Panc1 (cell line): ENCODE data around the gene CILP2. TPM values are rescaled to one million over a fixed set of nuclear protein-coding genes. Genes with fewer than 3 reads are reported as not detected.

ENCODE experiments used
- ATAC-seq: fragments of 200-7000 bp; cut with Tn5 transposase; 2 replicates; pipeline ENCODE4 v1.9.1; 2020; ENCODE audit warnings: mild to moderate bottlenecking, moderate library complexity
- BruUV-seq: library from RNA; stranded (reverse); fragments of 400-500 nt; replicated peaks from 2 replicates; lab custom pipeline; 2021; lab: Mats Ljungman, UMichigan
- CTCF ChIA-PET: fragments of 300-600 bp; sonication (Branson Sonifier 250); formaldehyde crosslinking; loops from one replicate; lab custom pipeline; 2022; ENCODE audit warnings: antibody characterized with exemption; lab: Charles Lee
- POLR2A ChIA-PET: fragments of 300-600 bp; sonication (Branson Sonifier 250); formaldehyde crosslinking; loops from one replicate; lab custom pipeline; 2022; ENCODE audit warnings: antibody characterized with exemption; lab: Charles Lee
- DNase-seq: peaks from one replicate; pipeline ENCODE4 v3.0.0-alpha.2; 2010; ENCODE audit warnings: low read depth, low spot score
- H3K27ac ChIP-seq: 2 replicates; pipeline ENCODE4 v1.5.1; 2011; ENCODE audit warnings: mild to moderate bottlenecking, low read length, inconsistent platforms
- H3K27me3 ChIP-seq: fragments of 200-500 bp; sonication (Bioruptor generic); 2 replicates; pipeline ENCODE4 v1.6.0; 2014; ENCODE audit warnings: low read length, inconsistent platforms; ENCODE audit not compliant: control insufficient read depth, insufficient read depth
- H3K36me3 ChIP-seq: fragments of 200-500 bp; sonication (Bioruptor generic); 2 replicates; pipeline ENCODE4 v1.5.1; 2014; ENCODE audit warnings: inconsistent platforms, mild to moderate bottlenecking, low read length, moderate library complexity; ENCODE audit not compliant: control insufficient read depth, insufficient read depth
- H3K4me1 ChIP-seq: 2 replicates; pipeline ENCODE4 v1.5.1; 2011; ENCODE audit warnings: inconsistent platforms, mild to moderate bottlenecking, low read length, moderate library complexity; ENCODE audit not compliant: control insufficient read depth, insufficient read depth
- H3K4me3 ChIP-seq, 2 experiments: 2 replicates each; pipeline ENCODE4 v1.5.1; 2011 to 2012; ENCODE audit warnings: low read depth in 2 of 2, low read length in 2 of 2, mild to moderate bottlenecking in 2 of 2, inconsistent platforms in 1 of 2, moderate library complexity in 1 of 2
- H3K9me3 ChIP-seq: fragments of 200-500 bp; sonication (Bioruptor generic); 2 replicates; pipeline ENCODE4 v1.5.1; 2014; ENCODE audit warnings: low read depth, mild to moderate bottlenecking, inconsistent platforms, low read length, moderate library complexity; ENCODE audit not compliant: control insufficient read depth, insufficient read depth
- POLR2AphosphoS5 ChIP-seq: IDR thresholded peaks from 2 replicates; pipeline ENCODE4 v1.6.1; 2012; ENCODE audit warnings: mild to moderate bottlenecking, low read depth, low read length, moderate library complexity
- SIN3A ChIP-seq: IDR thresholded peaks from 2 replicates; pipeline ENCODE4 v1.6.1; 2012; ENCODE audit warnings: low read depth, mild to moderate bottlenecking, low read length, moderate library complexity, borderline replicate concordance; ENCODE audit not compliant: insufficient read depth
- TCF7L2 ChIP-seq: IDR thresholded peaks from 2 replicates; pipeline ENCODE4 v1.6.1; 2011; ENCODE audit warnings: mild to moderate bottlenecking, low read depth, low read length, inconsistent platforms
- in situ Hi-C: cut with HindIII; loops from 2 replicates; pipeline ENCODE4 v1.10.0; 2016; ENCODE audit warnings: low sequenced_read_pairs, low pct_unique_long_range_greater_than_20kb
- intact Hi-C: fragments of 100-400 bp; cut with micrococcal nuclease; formaldehyde crosslinking; loops from one replicate; pipeline ENCODE4 v1.10.0; 2022; ENCODE audit not compliant: unreplicated experiment
- total RNA-seq: library from RNA; stranded (reverse); gene quantifications from one replicate; pipeline ENCODE4 v1.2.1, GENCODE V29; 2021; ENCODE audit not compliant: unreplicated experiment
- TF ChIP-seq, protein P1 (sequence below): fragments of 450-650 bp; IDR thresholded peaks from 2 replicates; pipeline ENCODE4 v1.5.1; 2017; ENCODE audit warnings: mild to moderate bottlenecking
- TF ChIP-seq, protein P2 (sequence below), 2 experiments: IDR thresholded peaks; 2 replicates each; pipeline ENCODE4 v1.6.1; 2011 to 2012; ENCODE audit warnings: low read depth in 2 of 2, control low read depth in 1 of 2, low read length in 1 of 2, mild to moderate bottlenecking in 1 of 2, moderate library complexity in 1 of 2; ENCODE audit not compliant: insufficient read depth in 1 of 2

Gene CILP2
- total RNA-seq, 1 experiment from 2014 or later = 0.46 TPM

DNA sequence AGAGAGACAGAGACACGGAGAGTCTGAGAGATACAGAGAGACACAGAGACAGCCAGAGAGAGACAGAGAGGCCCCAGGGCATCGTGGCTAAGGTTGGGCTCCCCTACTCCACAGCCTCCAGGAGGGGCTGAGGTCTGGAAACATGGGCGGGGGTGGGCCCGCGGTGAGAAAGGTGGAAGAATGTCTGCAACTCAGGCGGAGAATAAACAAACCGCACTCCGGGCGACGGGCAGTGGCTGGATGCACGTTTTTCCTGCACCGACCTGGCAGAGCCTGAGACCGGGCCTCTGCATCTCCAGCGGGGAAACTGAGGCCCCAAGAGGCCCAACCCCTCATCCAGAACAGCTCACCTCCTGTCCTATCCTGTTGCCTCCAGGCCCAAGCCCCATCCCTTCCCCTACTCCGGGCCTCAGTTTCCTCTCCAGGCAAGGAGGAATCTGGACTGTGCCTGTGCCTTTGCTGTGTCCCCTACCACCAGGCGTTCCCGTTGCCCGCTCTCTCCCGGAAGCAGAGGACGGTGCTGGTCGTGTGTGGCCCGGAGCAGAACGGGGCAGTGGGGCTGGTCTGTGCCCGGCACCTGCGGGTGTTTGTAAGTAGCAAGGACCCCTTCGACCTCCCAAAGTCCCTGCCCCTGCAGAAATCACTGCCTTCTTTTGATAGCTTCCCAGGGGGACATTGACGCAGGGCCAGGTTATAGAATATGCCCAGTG is 3.4 kb upstream of the CILP2 start:
- Histone ChIP-seq H3K27ac (no peak overlapping the region), H3K9me3 (no peaks in the 10 kb centered on the region), H3K4me1 (no peaks in the 10 kb centered on the region), H3K27me3 (no peaks in the 10 kb centered on the region), H3K4me3 (no peak overlapping the region), H3K36me3 (no peaks in the 10 kb centered on the region)
- TF ChIP-seq, protein P1, sequence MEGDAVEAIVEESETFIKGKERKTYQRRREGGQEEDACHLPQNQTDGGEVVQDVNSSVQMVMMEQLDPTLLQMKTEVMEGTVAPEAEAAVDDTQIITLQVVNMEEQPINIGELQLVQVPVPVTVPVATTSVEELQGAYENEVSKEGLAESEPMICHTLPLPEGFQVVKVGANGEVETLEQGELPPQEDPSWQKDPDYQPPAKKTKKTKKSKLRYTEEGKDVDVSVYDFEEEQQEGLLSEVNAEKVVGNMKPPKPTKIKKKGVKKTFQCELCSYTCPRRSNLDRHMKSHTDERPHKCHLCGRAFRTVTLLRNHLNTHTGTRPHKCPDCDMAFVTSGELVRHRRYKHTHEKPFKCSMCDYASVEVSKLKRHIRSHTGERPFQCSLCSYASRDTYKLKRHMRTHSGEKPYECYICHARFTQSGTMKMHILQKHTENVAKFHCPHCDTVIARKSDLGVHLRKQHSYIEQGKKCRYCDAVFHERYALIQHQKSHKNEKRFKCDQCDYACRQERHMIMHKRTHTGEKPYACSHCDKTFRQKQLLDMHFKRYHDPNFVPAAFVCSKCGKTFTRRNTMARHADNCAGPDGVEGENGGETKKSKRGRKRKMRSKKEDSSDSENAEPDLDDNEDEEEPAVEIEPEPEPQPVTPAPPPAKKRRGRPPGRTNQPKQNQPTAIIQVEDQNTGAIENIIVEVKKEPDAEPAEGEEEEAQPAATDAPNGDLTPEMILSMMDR = no peak
- TF ChIP-seq POLR2AphosphoS5 (no peak), SIN3A (no peak), TCF7L2 (no peak)
- TF ChIP-seq, protein P2, sequence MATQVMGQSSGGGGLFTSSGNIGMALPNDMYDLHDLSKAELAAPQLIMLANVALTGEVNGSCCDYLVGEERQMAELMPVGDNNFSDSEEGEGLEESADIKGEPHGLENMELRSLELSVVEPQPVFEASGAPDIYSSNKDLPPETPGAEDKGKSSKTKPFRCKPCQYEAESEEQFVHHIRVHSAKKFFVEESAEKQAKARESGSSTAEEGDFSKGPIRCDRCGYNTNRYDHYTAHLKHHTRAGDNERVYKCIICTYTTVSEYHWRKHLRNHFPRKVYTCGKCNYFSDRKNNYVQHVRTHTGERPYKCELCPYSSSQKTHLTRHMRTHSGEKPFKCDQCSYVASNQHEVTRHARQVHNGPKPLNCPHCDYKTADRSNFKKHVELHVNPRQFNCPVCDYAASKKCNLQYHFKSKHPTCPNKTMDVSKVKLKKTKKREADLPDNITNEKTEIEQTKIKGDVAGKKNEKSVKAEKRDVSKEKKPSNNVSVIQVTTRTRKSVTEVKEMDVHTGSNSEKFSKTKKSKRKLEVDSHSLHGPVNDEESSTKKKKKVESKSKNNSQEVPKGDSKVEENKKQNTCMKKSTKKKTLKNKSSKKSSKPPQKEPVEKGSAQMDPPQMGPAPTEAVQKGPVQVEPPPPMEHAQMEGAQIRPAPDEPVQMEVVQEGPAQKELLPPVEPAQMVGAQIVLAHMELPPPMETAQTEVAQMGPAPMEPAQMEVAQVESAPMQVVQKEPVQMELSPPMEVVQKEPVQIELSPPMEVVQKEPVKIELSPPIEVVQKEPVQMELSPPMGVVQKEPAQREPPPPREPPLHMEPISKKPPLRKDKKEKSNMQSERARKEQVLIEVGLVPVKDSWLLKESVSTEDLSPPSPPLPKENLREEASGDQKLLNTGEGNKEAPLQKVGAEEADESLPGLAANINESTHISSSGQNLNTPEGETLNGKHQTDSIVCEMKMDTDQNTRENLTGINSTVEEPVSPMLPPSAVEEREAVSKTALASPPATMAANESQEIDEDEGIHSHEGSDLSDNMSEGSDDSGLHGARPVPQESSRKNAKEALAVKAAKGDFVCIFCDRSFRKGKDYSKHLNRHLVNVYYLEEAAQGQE (IDR thresholded peaks at IDR 0.05; ENCODE audit: insufficient read depth in 1 of 2, low read depth in 2 of 2, low read length in 1 of 2) = no peak
- in situ Hi-C loops (no loop called here), intact Hi-C loops (loop anchor here (10.0 kb wide), 1 partner anchor 110 kb away; the partner anchor contains the start of gene GMIP)
- POLR2A ChIA-PET = no interaction called here
- ATAC-seq = no peak
- CTCF ChIA-PET = no interaction called here
- BruUV-seq = no TSS peak
- DNase-seq = no peak

DNA sequence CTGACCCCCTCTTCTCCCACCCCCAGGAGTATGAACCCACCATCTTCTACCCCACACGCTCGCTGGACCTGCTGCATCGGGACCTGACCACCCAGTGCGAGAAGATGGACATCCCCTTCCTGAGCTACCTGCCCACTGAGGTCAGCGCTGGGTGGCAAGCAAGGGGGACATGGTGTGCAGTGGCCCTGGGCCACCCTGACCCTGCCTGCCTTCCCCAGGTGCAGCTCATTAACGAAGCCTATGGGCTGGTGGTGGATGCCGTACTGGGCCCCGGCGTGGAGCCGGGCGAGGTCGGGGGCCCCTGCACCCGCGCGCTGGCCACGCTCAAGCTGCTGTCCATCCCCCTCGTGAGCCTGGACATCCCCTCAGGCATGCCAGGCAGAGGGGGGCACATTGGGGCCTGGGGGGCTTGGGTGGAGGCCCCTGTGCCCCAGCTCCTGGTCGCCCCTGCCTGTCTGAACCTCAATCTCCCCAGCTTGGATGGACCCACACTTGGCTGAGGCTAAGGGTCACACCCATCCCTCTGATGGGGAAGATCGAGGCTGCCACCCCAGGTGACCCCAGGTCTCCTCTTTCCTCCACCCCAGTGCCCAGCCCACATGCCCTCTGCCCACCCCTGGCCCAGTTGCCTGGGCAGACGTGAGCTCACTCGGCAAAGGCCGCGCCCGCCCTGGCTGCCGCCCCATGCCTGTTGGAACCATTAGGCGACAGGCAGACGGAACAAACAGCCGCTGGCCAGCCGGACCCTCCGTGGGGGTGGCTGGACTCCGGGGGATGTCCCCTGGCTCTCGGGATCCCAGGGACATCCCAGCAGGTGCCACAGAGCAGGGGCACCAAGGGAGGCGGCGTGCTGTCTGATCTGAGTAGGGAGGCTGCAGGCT is 2.5 kb upstream of the CILP2 start:
- Histone ChIP-seq H3K36me3 (no peaks in the 10 kb centered on the region), H3K4me3 (no peak overlapping the region), H3K9me3 (no peaks in the 10 kb centered on the region), H3K27ac (no peak overlapping the region), H3K27me3 (no peaks in the 10 kb centered on the region), H3K4me1 (no peaks in the 10 kb centered on the region)
- POLR2A ChIA-PET = no interaction called here
- BruUV-seq = no TSS peak
- DNase-seq (no peak), ATAC-seq (no peak)
- CTCF ChIA-PET = interaction anchor here (1.0 kb wide), 1 partner anchor 109 kb away, joined by 4 read pairs; no protein-coding TSS in a partner anchor
- TF ChIP-seq SIN3A (no peak), TCF7L2 (no peak), POLR2AphosphoS5 (no peak)
- TF ChIP-seq, protein P2 (IDR thresholded peaks at IDR 0.05; ENCODE audit: insufficient read depth in 1 of 2, low read depth in 2 of 2, low read length in 1 of 2) = no peak
- TF ChIP-seq, protein P1 = no peak
- in situ Hi-C loops (no loop called here), intact Hi-C loops (loop anchor here (10.0 kb wide), 1 partner anchor 109 kb away; the partner anchor contains the start of gene GMIP)
